Stimulated activated CD8-positive, alpha-beta memory T cell treated with anti-CD3 and anti-CD28 coated beads, Interleukin-7, amount 100 ng/mL, for 4 hours (primary cell): Measurements from ENCODE around the gene C10orf67.

Source experiments
- DNase-seq, 2 donors: peaks; one replicate each; pipeline ENCODE4 v3.0.0-alpha.2; 2020; ENCODE audit warnings: low read depth in 2 of 2

The C10orf67 gene

DNA sequence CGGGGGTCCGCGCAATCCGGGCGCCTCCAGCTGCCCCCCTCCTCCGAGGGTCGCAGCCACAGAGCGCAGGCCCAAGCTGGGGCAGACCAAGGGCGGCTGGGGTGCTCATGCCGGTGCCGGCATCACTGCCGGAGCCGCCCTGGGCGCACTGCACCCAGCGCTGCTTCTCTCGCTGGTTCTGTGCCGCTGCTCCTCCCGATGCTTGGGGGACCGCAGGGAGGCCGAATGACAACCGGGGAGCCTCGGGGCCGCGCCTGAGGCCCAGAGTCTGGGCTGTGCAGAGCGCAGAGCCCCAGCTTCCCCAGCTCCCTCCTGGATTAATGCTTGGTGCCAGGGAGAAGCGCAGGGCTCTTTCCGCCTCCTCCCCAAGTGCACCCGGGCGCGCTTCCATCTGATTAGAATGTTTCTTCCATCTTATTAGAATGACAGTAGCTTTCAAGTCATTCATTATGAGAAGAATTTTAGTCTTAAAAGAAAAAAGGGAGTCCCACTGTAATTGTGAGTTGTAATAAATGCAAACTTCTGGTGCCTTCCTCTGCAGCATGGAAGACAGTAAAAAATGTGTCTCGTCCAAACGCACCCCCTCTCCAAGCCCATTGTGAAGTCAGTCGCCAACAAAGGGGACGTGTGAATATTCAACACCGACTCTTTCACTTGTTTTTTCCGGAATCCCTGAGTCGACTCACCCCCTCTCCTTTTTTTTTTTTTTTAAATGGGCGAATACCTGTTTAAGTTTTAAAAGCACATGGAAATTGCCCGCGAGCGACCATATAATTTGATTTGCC is 172.0 kb downstream of the C10orf67 start:
- no peak for DNase-seq

DNA sequence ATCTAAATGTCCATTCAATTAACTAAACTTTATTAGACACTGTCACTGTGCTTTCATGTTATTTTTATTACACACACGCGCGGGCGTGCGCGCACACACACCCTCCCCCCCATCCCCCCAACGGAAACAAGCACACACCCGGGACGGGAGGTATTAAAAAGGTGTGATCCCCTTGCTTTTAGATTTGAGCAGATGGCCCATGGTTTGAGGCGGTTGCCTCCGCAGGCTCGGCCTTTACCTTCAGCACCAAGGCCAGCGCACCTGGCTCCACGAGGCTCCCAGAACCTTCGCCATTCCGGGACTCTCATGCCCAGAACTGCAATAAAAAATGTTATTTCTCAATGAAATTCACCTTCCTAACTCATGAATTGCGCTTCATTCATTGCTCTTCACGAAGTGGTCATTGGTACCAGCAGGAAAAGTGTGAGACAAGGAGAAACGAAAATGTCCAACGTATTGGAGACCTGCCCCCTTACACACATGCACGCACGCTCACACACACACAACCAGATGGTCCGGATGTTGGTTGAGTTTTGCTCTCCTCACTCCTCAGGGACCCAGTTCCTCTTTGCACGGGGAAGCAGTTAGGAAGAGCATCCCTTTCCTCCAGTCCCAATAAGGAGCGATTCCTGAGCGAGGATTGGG is 173.2 kb downstream of the C10orf67 start:
- DNase-seq: no peak

- DNase-seq: no peak
Observed at GRCh38 chr10:23158370-23158769, 186.2 kb downstream of the C10orf67 start.

DNA sequence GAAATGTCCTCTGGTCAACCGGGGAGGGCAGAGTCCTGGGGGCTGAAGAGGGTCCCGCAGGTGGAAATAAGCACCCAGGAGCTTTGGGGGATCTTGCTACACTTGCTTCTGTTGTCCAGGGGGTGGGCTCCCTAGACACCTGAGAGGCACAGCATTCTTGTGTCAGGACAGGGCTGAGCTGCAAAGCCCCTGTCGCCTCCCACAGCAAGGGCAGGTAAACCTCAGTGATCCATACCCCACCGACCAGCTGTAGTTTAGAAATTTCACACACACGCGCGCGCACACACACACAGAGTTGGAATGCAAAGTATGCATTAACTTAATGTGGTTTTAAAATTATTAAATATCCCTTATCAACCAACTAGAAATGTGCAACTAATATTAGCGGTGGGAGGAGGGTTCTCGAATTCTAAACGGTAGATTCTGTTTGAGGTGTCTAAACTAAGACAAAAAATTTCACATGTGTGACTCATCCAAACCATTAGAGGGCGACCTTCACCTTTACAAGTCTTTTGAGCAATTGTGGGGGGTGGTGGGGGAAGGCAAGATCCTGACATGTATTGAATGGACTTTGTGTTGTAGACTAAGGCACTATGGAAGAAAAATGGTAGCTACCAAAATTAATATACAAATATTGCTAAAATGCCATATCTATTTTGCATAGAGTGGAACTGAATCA is 186.8 kb downstream of the C10orf67 start:
- DNase-seq: no peak

DNA sequence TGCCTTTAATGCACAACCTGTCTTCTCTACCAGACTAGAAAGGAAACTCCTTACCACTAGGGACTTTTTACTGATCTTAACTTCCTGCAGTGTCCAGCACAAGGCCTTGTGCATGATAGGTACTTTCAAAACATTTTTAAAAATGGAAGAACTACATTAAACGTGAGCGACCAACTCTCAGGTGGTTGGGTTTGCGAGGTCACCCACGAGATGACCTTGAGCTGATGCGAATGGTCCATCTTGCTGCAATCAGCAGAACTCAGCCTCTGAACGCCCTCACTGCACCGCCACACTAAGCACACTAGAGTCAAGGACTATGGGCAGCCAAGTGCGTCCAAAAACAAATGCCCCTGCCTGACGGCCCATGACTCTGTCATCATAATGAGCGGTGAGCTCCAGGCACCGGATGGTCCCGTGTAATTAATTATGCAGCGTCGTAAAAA is 187.3 kb downstream of the C10orf67 start:
- no peak for DNase-seq

GRCh38 chr10:23156447-23157150 is 188.0 kb downstream of the C10orf67 start:
- no peak for DNase-seq

- DNase-seq: no peak
Observed at GRCh38 chr10:23155169-23155568, 189.4 kb downstream of the C10orf67 start.
